Fibroblast of lung (primary cell): ENCODE data around the gene SLC6A11. TPM values are rescaled to one million over a fixed set of nuclear protein-coding genes. Genes with fewer than 3 reads are reported as not detected.
A peak's percentile ranks its signal among the peaks of the same experiment; 100 is the strongest.

ENCODE experiments used
- DNase-seq, 2 donors: peaks; one replicate each; pipeline versions ENCODE4 v3.0.0 to v3.0.0-alpha.2; 2010; ENCODE audit warnings: low read depth in 2 of 2
- H2AFZ ChIP-seq: 2 replicates; pipeline ENCODE4 v1.5.1; 2012; ENCODE audit warnings: low read length, control low read depth, inconsistent platforms
- H3K27ac ChIP-seq: 2 replicates; pipeline ENCODE4 v1.5.1; 2011; ENCODE audit warnings: low read length, control low read depth; ENCODE audit not compliant: insufficient read depth
- H3K27me3 ChIP-seq: 2 replicates; pipeline ENCODE4 v1.5.1; 2011; ENCODE audit warnings: mild to moderate bottlenecking, low read length; ENCODE audit not compliant: control insufficient read depth, insufficient read depth
- H3K36me3 ChIP-seq: 2 replicates; pipeline ENCODE4 v1.5.1; 2011; ENCODE audit warnings: low read length; ENCODE audit not compliant: control insufficient read depth, insufficient read depth
- H3K4me1 ChIP-seq: 2 replicates; pipeline ENCODE4 v1.5.1; 2011; ENCODE audit warnings: low read length; ENCODE audit not compliant: control insufficient read depth, insufficient read depth; ENCODE audit errors: extremely low read depth
- H3K4me2 ChIP-seq: 2 replicates; pipeline ENCODE4 v1.5.1; 2011; ENCODE audit warnings: low read length, control low read depth; ENCODE audit not compliant: insufficient read depth; ENCODE audit errors: extremely low read depth
- H3K4me3 ChIP-seq, 4 experiments: fragments of 200-600 bp in 1 of 4; sonication (generic) in 1 of 4; replicated peaks in 1 of 4; 2 replicates each; pipeline ENCODE4 v1.5.1; 2011 to 2016; ENCODE audit warnings: low read length in 4 of 4, low read depth in 3 of 4, mild to moderate bottlenecking in 3 of 4, control low read depth in 2 of 4, inconsistent platforms in 1 of 4, mixed read lengths in 1 of 4; ENCODE audit not compliant: insufficient read depth in 1 of 4; ENCODE audit errors: control extremely low read depth in 1 of 4
- H3K79me2 ChIP-seq: 2 replicates; pipeline ENCODE4 v1.5.1; 2012; ENCODE audit warnings: mild to moderate bottlenecking, low read length, inconsistent platforms; ENCODE audit not compliant: control insufficient read depth, insufficient read depth
- H3K9ac ChIP-seq: 2 replicates; pipeline ENCODE4 v1.5.1; 2011; ENCODE audit warnings: mild to moderate bottlenecking, low read length, control low read depth; ENCODE audit not compliant: insufficient read depth
- H3K9me3 ChIP-seq: 2 replicates; pipeline ENCODE4 v1.5.1; 2012; ENCODE audit warnings: low read depth, low read length; ENCODE audit not compliant: control insufficient read depth, insufficient read depth
- H4K20me1 ChIP-seq: 2 replicates; pipeline ENCODE4 v1.5.1; 2011; ENCODE audit warnings: low read length; ENCODE audit not compliant: control insufficient read depth, insufficient read depth; ENCODE audit errors: extremely low read depth
- EZH2 ChIP-seq: IDR thresholded peaks from 2 replicates; pipeline ENCODE4 v1.5.1; 2012; ENCODE audit warnings: low read length, control low read depth, mild to moderate bottlenecking; ENCODE audit errors: missing control alignments
- polyA plus RNA-seq, 2 donors: library from polyadenylated mRNA; depleted of rRNA in 1 of 2; stranded (reverse) in 1 of 2; unstranded in 1 of 2; fragments of >200 nt; gene quantifications; 2 replicates each; pipeline ENCODE4 v1.2.1, GENCODE V29; 2011 to 2012; ENCODE audit warnings: missing spikeins in 1 of 2
- total RNA-seq: library from RNA; depleted of rRNA; stranded (reverse); fragments of >200 nt; gene quantifications from 2 replicates; pipeline ENCODE4 v1.2.1, GENCODE V29; 2014
- TF ChIP-seq, protein P1 (sequence below), 2 donors: IDR thresholded peaks in 1 of 2; conservative IDR thresholded peaks in 1 of 2; 1 replicate in 1 of 2; 2 replicates in 1 of 2; pipeline ENCODE4 v1.5.1; 2011 to 2012; ENCODE audit warnings: low read length in 2 of 2, control low read depth in 1 of 2, inconsistent platforms in 1 of 2, low read depth in 1 of 2, mild to moderate bottlenecking in 1 of 2

The SLC6A11 gene
- total and polyA plus RNA-seq, 2 donors (not counting 1 experiment from before 2014, with no cell fraction given) = 0.05 TPM; not detected in 1

- H3K36me3 ChIP-seq = no peaks in the 10 kb centered on the region
- no peak overlapping the region for H2AFZ ChIP-seq
- H3K79me2 ChIP-seq = no peaks in the 10 kb centered on the region
- no peaks in the 10 kb centered on the region for H3K27me3 ChIP-seq
- no peak overlapping the region for H3K4me2 ChIP-seq
- DNase-seq = no peak
- H3K4me3 ChIP-seq = no peak overlapping the region
- H3K9me3 ChIP-seq = no peaks in the 10 kb centered on the region
- no peak for TF ChIP-seq EZH2
- TF ChIP-seq, protein P1, sequence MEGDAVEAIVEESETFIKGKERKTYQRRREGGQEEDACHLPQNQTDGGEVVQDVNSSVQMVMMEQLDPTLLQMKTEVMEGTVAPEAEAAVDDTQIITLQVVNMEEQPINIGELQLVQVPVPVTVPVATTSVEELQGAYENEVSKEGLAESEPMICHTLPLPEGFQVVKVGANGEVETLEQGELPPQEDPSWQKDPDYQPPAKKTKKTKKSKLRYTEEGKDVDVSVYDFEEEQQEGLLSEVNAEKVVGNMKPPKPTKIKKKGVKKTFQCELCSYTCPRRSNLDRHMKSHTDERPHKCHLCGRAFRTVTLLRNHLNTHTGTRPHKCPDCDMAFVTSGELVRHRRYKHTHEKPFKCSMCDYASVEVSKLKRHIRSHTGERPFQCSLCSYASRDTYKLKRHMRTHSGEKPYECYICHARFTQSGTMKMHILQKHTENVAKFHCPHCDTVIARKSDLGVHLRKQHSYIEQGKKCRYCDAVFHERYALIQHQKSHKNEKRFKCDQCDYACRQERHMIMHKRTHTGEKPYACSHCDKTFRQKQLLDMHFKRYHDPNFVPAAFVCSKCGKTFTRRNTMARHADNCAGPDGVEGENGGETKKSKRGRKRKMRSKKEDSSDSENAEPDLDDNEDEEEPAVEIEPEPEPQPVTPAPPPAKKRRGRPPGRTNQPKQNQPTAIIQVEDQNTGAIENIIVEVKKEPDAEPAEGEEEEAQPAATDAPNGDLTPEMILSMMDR (conservative IDR thresholded peaks at IDR 0.05 in 1 of 2, IDR thresholded peaks at IDR 0.05 in 1 of 2; ENCODE audit: low read depth in 1 of 2, low read length in 2 of 2) = no peak
- no peaks in the 10 kb centered on the region for H4K20me1 ChIP-seq
- no peak overlapping the region for H3K9ac ChIP-seq
- H3K4me1 ChIP-seq = no peaks in the 10 kb centered on the region
- H3K27ac ChIP-seq = no peak overlapping the region
Measured at GRCh38 chr3:10944866-10945265, 128.8 kb downstream of the SLC6A11 start.

DNA sequence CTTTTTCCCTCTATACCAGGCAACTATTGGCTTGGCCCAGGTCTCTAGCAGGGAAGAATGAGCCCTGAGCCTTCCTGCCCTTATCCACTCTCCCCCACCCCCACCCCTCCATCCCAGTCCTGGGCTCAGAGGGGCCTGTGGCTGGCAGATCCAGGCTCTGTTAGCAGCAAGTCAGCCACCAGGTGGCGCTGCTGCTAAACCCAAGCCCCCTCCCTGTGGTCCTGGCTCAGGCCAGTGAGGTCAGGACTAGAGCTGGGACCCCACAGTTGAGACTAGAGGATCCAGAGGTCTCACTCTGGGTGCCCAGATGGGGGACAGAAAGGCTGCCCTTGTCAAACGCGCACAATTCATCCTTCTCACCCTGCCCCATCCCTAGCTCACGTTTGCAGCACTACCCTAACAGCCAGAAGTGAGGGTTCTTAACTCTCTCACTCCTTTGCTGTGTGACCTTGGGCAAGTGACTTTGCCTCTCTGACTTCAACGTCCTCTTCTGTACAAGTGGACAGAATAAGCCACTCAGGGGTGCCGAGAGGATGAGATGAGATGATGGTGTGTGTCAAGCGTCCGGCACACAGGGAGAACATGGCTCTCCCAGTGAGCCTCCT is 129.8 kb downstream of the SLC6A11 start:
- Histone ChIP-seq H4K20me1 (no peaks in the 10 kb centered on the region), H3K9ac (no peak overlapping the region), H3K4me1 (no peaks in the 10 kb centered on the region), H3K36me3 (no peaks in the 10 kb centered on the region), H3K27me3 (no peaks in the 10 kb centered on the region), H3K79me2 (no peaks in the 10 kb centered on the region), H3K9me3 (no peaks in the 10 kb centered on the region), H3K27ac (no peak overlapping the region), H3K4me3 (no peak overlapping the region), H2AFZ (no peak overlapping the region), H3K4me2 (no peak overlapping the region)
- DNase-seq = peak; percentile 21 to 40
- TF ChIP-seq EZH2 = no peak
- TF ChIP-seq, protein P1 (conservative IDR thresholded peaks at IDR 0.05 in 1 of 2, IDR thresholded peaks at IDR 0.05 in 1 of 2; ENCODE audit: low read depth in 1 of 2, low read length in 2 of 2) = peak; percentile 72 to 76

- no peaks in the 10 kb centered on the region for H3K9me3 ChIP-seq
- H3K9ac ChIP-seq = no peak overlapping the region
- H4K20me1 ChIP-seq = no peaks in the 10 kb centered on the region
- H3K4me2 ChIP-seq = no peak overlapping the region
- H3K27me3 ChIP-seq = no peaks in the 10 kb centered on the region
- no peak overlapping the region for H3K27ac ChIP-seq
- no peak overlapping the region for H2AFZ ChIP-seq
- DNase-seq = no peak
- H3K4me1 ChIP-seq = no peaks in the 10 kb centered on the region
- TF ChIP-seq EZH2 = no peak
- H3K36me3 ChIP-seq = no peaks in the 10 kb centered on the region
- no peaks in the 10 kb centered on the region for H3K79me2 ChIP-seq
- H3K4me3 ChIP-seq = no peak overlapping the region
Measured at GRCh38 chr3:10946526-10946925, 130.5 kb downstream of the SLC6A11 start.
